ENCODE measurements around the gene LRRIQ1.

LRRIQ1 gene

GRCh38 chr12:85274315-85274651 lies 238.1 kb downstream of the LRRIQ1 start:
- no peak overlapping the region for H3K4me2 ChIP-seq (ENCODE audit: low read length)

GRCh38 chr12:85275374-85275773 lies 239.2 kb downstream of the LRRIQ1 start:
- Histone ChIP-seq H3K27me3 (ENCODE audit: low read depth, low read length) (no peaks in the 10 kb centered on the region), H3K9me3 (ENCODE audit: insufficient read depth, low read length) (no peaks in the 10 kb centered on the region), H3K4me3 (ENCODE audit: low read length) (no peak overlapping the region), H3K9ac (ENCODE audit: low read length) (no peak overlapping the region), H2AFZ (ENCODE audit: low read depth, low read length) (no peak overlapping the region), H3K27ac (ENCODE audit: low read length) (no peak overlapping the region), H3K4me2 (ENCODE audit: low read length) (no peak overlapping the region), H3K36me3 (replicated peaks; ENCODE audit: low read depth, low read length) (no peaks in the 10 kb centered on the region), H3K4me1 (ENCODE audit: low read length) (no peaks in the 10 kb centered on the region), H3K79me2 (ENCODE audit: low read length) (no peaks in the 10 kb centered on the region), H4K20me1 (ENCODE audit: insufficient read depth, low read length) (no peaks in the 10 kb centered on the region)
- TF ChIP-seq CTCF (IDR thresholded peaks at IDR 0.05; ENCODE audit: low read depth, low read length): no peak
- no peak for TF ChIP-seq EZH2phosphoT487 (IDR thresholded peaks at IDR 0.05; ENCODE audit: low read depth)

More at GRCh38 chr12:85274315-85274651, 238.1 kb downstream of the LRRIQ1 start:
- Histone ChIP-seq H4K20me1 (ENCODE audit: insufficient read depth, low read length) (no peaks in the 10 kb centered on the region), H2AFZ (ENCODE audit: low read depth, low read length) (no peak overlapping the region), H3K4me3 (ENCODE audit: low read length) (no peak overlapping the region), H3K9ac (ENCODE audit: low read length) (no peak overlapping the region), H3K27ac (ENCODE audit: low read length) (no peak overlapping the region), H3K79me2 (ENCODE audit: low read length) (no peaks in the 10 kb centered on the region), H3K9me3 (ENCODE audit: insufficient read depth, low read length) (no peaks in the 10 kb centered on the region), H3K4me1 (ENCODE audit: low read length) (no peaks in the 10 kb centered on the region), H3K27me3 (ENCODE audit: low read depth, low read length) (no peaks in the 10 kb centered on the region), H3K36me3 (replicated peaks; ENCODE audit: low read depth, low read length) (no peaks in the 10 kb centered on the region)
- TF ChIP-seq EZH2phosphoT487 (IDR thresholded peaks at IDR 0.05; ENCODE audit: low read depth) (no peak), CTCF (IDR thresholded peaks at IDR 0.05; ENCODE audit: low read depth, low read length) (no peak)

- no peak overlapping the region for H3K9ac ChIP-seq (ENCODE audit: low read length)
- no peak for TF ChIP-seq EZH2phosphoT487 (IDR thresholded peaks at IDR 0.05; ENCODE audit: low read depth)
- TF ChIP-seq CTCF (IDR thresholded peaks at IDR 0.05; ENCODE audit: low read depth, low read length): no peak
- no peaks in the 10 kb centered on the region for H3K4me1 ChIP-seq (ENCODE audit: low read length)
- H4K20me1 ChIP-seq (ENCODE audit: insufficient read depth, low read length): no peaks in the 10 kb centered on the region
- no peak overlapping the region for H3K4me2 ChIP-seq (ENCODE audit: low read length)
- H3K36me3 ChIP-seq (replicated peaks; ENCODE audit: low read depth, low read length): no peaks in the 10 kb centered on the region
- no peaks in the 10 kb centered on the region for H3K9me3 ChIP-seq (ENCODE audit: insufficient read depth, low read length)
- no peak overlapping the region for H3K4me3 ChIP-seq (ENCODE audit: low read length)
- no peaks in the 10 kb centered on the region for H3K27me3 ChIP-seq (ENCODE audit: low read depth, low read length)
- no peaks in the 10 kb centered on the region for H3K79me2 ChIP-seq (ENCODE audit: low read length)
- H2AFZ ChIP-seq (ENCODE audit: low read depth, low read length): no peak overlapping the region
- H3K27ac ChIP-seq (ENCODE audit: low read length): no peak overlapping the region
These were observed 241.0 kb downstream of the LRRIQ1 start for GRCh38 chr12:85277191-85277590.

GRCh38 chr12:85277900-85278597 lies 241.9 kb downstream of the LRRIQ1 start:
- Histone ChIP-seq H3K9me3 (ENCODE audit: insufficient read depth, low read length) (no peaks in the 10 kb centered on the region), H3K27ac (ENCODE audit: low read length) (no peak overlapping the region), H3K9ac (ENCODE audit: low read length) (no peak overlapping the region), H4K20me1 (ENCODE audit: insufficient read depth, low read length) (no peaks in the 10 kb centered on the region), H3K79me2 (ENCODE audit: low read length) (no peaks in the 10 kb centered on the region), H3K4me1 (ENCODE audit: low read length) (no peaks in the 10 kb centered on the region), H3K4me3 (ENCODE audit: low read length) (no peak overlapping the region), H3K27me3 (ENCODE audit: low read depth, low read length) (no peaks in the 10 kb centered on the region), H3K36me3 (replicated peaks; ENCODE audit: low read depth, low read length) (no peaks in the 10 kb centered on the region), H2AFZ (ENCODE audit: low read depth, low read length) (no peak overlapping the region), H3K4me2 (ENCODE audit: low read length) (no peak overlapping the region)
- TF ChIP-seq CTCF (IDR thresholded peaks at IDR 0.05; ENCODE audit: low read depth, low read length) (no peak), EZH2phosphoT487 (IDR thresholded peaks at IDR 0.05; ENCODE audit: low read depth) (no peak)
